GM23338 (cell line): Measurements from ENCODE around the gene KCNB1. TPM values are rescaled to one million over a fixed set of nuclear protein-coding genes. Genes with fewer than 3 reads are reported as not detected.

Experiments
- ATAC-seq: fragments of 200-7000 bp; cut with Tn5 transposase; 3 replicates; pipeline ENCODE4 v1.9.1; 2020
- DNase-seq: peaks from one replicate; pipeline ENCODE4 v3.0.0-alpha.2; 2015; ENCODE audit warnings: low spot score
- H2AFZ ChIP-seq: fragments of 200-600 bp; sonication (generic); 2 replicates; pipeline ENCODE4 v1.8.0; 2016; ENCODE audit warnings: antibody characterized with exemption, mild to moderate bottlenecking, moderate library complexity
- H3F3A ChIP-seq: fragments of 200-600 bp; sonication (generic); replicated peaks from 2 replicates; pipeline ENCODE4 v1.8.0; 2017; ENCODE audit warnings: antibody characterized with exemption, mixed run types, low read depth
- H3K27ac ChIP-seq: fragments of 200-600 bp; sonication (generic); 2 replicates; pipeline ENCODE4 v1.6.1; 2016; ENCODE audit warnings: low read depth
- H3K27me3 ChIP-seq: fragments of 200-600 bp; sonication (generic); 2 replicates; pipeline ENCODE4 v1.8.0; 2016; ENCODE audit warnings: mild to moderate bottlenecking, mixed run types, moderate library complexity; ENCODE audit not compliant: insufficient read depth
- H3K36me3 ChIP-seq: fragments of 200-600 bp; sonication (generic); 2 replicates; pipeline ENCODE4 v1.8.0; 2016; ENCODE audit warnings: mild to moderate bottlenecking; ENCODE audit not compliant: insufficient read depth
- H3K4me1 ChIP-seq: fragments of 200-600 bp; sonication (generic); 2 replicates; pipeline ENCODE4 v1.8.0; 2016; ENCODE audit warnings: mild to moderate bottlenecking, moderate library complexity; ENCODE audit not compliant: insufficient read depth
- H3K4me2 ChIP-seq: fragments of 200-600 bp; sonication (generic); 2 replicates; pipeline ENCODE4 v1.7.1; 2017; ENCODE audit warnings: mixed run types
- H3K4me3 ChIP-seq: fragments of 200-600 bp; sonication (generic); 2 replicates; pipeline ENCODE4 v1.6.1; 2016; ENCODE audit warnings: mixed run types
- H3K79me2 ChIP-seq: fragments of 200-600 bp; sonication (generic); replicated peaks from 2 replicates; pipeline ENCODE4 v1.8.0; 2017; ENCODE audit warnings: mild to moderate bottlenecking; ENCODE audit not compliant: insufficient read depth
- H3K9me2 ChIP-seq: fragments of 200-600 bp; sonication (generic); 2 replicates; pipeline ENCODE4 v1.8.0; 2017; ENCODE audit not compliant: insufficient read depth
- H4K20me1 ChIP-seq: fragments of 200-600 bp; sonication (generic); replicated peaks from 2 replicates; pipeline ENCODE4 v1.8.0; 2017; ENCODE audit warnings: mild to moderate bottlenecking; ENCODE audit not compliant: insufficient read depth
- H3K27ac Mint-ChIP-seq: 2 replicates; pipeline ENCODE4 v1.8.0; 2020; ENCODE audit warnings: inconsistent platforms, mild to moderate bottlenecking, moderate library complexity, mixed read lengths
- H3K27me3 Mint-ChIP-seq: 3 replicates; pipeline ENCODE4 v1.8.0; 2022; ENCODE audit warnings: low read depth, mild to moderate bottlenecking, moderate library complexity, mixed read lengths, inconsistent platforms; ENCODE audit not compliant: insufficient read depth, poor library complexity
- H3K36me3 Mint-ChIP-seq: 3 replicates; pipeline ENCODE4 v1.8.0; 2021; ENCODE audit warnings: low read depth, mild to moderate bottlenecking, inconsistent platforms, moderate library complexity, mixed read lengths
- H3K4me1 Mint-ChIP-seq: 3 replicates; pipeline ENCODE4 v1.8.0; 2020; ENCODE audit warnings: mild to moderate bottlenecking, inconsistent platforms, mixed read lengths
- H3K4me3 Mint-ChIP-seq: 3 replicates; pipeline ENCODE4 v1.8.0; 2021; ENCODE audit warnings: moderate library complexity, mild to moderate bottlenecking, inconsistent platforms, mixed read lengths
- H3K9me3 Mint-ChIP-seq: 3 replicates; pipeline ENCODE4 v1.8.0; 2020; ENCODE audit warnings: moderate library complexity, mild to moderate bottlenecking, inconsistent platforms, mixed read lengths
- CREB1 ChIP-seq: fragments of 250-450 bp; sonication (Bioruptor Pico); IDR thresholded peaks from 2 replicates; pipeline ENCODE4 v1.5.0; 2020; ENCODE audit warnings: low read depth, mild to moderate bottlenecking, moderate library complexity
- CTCF ChIP-seq, 2 experiments: fragments of 200-600 bp in 1 of 2; sonication (generic) in 1 of 2; conservative IDR thresholded peaks; 2 replicates each; pipeline versions ENCODE4 v1.5.1 to v1.6.1; 2016 to 2017; ENCODE audit warnings: antibody characterized with exemption in 2 of 2, low read depth in 2 of 2, mild to moderate bottlenecking in 2 of 2, moderate library complexity in 1 of 2
- EZH2phosphoT487 ChIP-seq: fragments of 200-600 bp; sonication (generic); IDR thresholded peaks from one replicate; pipeline ENCODE4 v1.8.1; 2018; ENCODE audit warnings: antibody characterized with exemption; ENCODE audit not compliant: unreplicated experiment
- JUNB ChIP-seq: IDR thresholded peaks from one replicate; pipeline ENCODE4 v1.6.1; 2016; ENCODE audit warnings: antibody characterized with exemption; ENCODE audit not compliant: unreplicated experiment
- NANOG ChIP-seq: IDR thresholded peaks from 2 replicates; pipeline ENCODE4 v1.6.1; 2016; ENCODE audit warnings: antibody characterized with exemption, borderline replicate concordance
- REST ChIP-seq: IDR thresholded peaks from one replicate; pipeline ENCODE4 v1.6.1; 2018; ENCODE audit warnings: antibody characterized with exemption; ENCODE audit not compliant: unreplicated experiment
- STAT1 ChIP-seq: IDR thresholded peaks from one replicate; pipeline ENCODE4 v1.6.1; 2016; ENCODE audit warnings: antibody characterized with exemption; ENCODE audit not compliant: unreplicated experiment
- ZNF462 ChIP-seq: fragments of 250-450 bp; sonication (Bioruptor Pico); IDR thresholded peaks from 2 replicates; pipeline ENCODE4 v1.5.0; 2020; ENCODE audit warnings: mild to moderate bottlenecking, moderate library complexity
- polyA plus RNA-seq: library from polyadenylated mRNA; unstranded; fragments of >200 nt; fragmentation: Nextera tagmentation; extraction: Ambion mirVana; gene quantifications from 2 replicates; pipeline ENCODE4 v1.2.1, GENCODE V29; 2016
- total RNA-seq: library from RNA; depleted of rRNA; stranded (reverse); fragments of >200 nt; shearing (Covaris generic); gene quantifications from 2 replicates; pipeline ENCODE4 v1.2.3, GENCODE V29; 2014

KCNB1 gene
- total and polyA plus RNA-seq, 2 experiments from 2014 or later = 0.28 to 0.29 TPM

GRCh38 chr20:49405062-49405683 is 77.3 kb downstream of the KCNB1 start:
- Histone ChIP-seq H3K27ac (no peak overlapping the region), H3K4me2 (no peak overlapping the region), H3K9me2 (no peaks in the 10 kb centered on the region), H3K4me1 (no peaks in the 10 kb centered on the region; the same call in 1 of the 2 replicates), H3K79me2 (no peaks in the 10 kb centered on the region), H3K36me3 (no peaks in the 10 kb centered on the region), H4K20me1 (no peaks in the 10 kb centered on the region), H3K4me3 (no peak overlapping the region), H2AFZ (no peak overlapping the region), H3K27me3 (no peaks in the 10 kb centered on the region), H3F3A (no peaks in the 10 kb centered on the region)
- H3K27me3 Mint-ChIP-seq = peaks cover 2% of the 10 kb centered on the region
- H3K27ac Mint-ChIP-seq = no peak overlapping the region; the same call in 1 of the 2 replicates
- no peak for ATAC-seq
- peaks cover 9% of the 10 kb centered on the region for H3K4me1 Mint-ChIP-seq
- H3K36me3 Mint-ChIP-seq = peaks cover 10% of the 10 kb centered on the region; the same call in 2 of the 3 replicates
- H3K4me3 Mint-ChIP-seq = no peak overlapping the region
- no peak for DNase-seq
- H3K9me3 Mint-ChIP-seq = peaks cover 14% of the 10 kb centered on the region
- no peak for TF ChIP-seq JUNB

- Histone ChIP-seq H3K36me3 (no peaks in the 10 kb centered on the region), H3K79me2 (no peaks in the 10 kb centered on the region), H2AFZ (no peak overlapping the region), H3K27me3 (no peaks in the 10 kb centered on the region), H3K4me1 (no peaks in the 10 kb centered on the region; the same call in 1 of the 2 replicates), H3K4me3 (no peak overlapping the region), H3F3A (no peaks in the 10 kb centered on the region), H3K27ac (no peak overlapping the region), H3K4me2 (no peak overlapping the region), H3K9me2 (no peaks in the 10 kb centered on the region), H4K20me1 (no peaks in the 10 kb centered on the region)
- peaks cover 2% of the 10 kb centered on the region for H3K27me3 Mint-ChIP-seq
- peaks cover 10% of the 10 kb centered on the region; the same call in 2 of the 3 replicates for H3K36me3 Mint-ChIP-seq
- peaks cover 14% of the 10 kb centered on the region for H3K9me3 Mint-ChIP-seq
- no peak overlapping the region for H3K27ac Mint-ChIP-seq
- H3K4me3 Mint-ChIP-seq = no peak overlapping the region
- no peak for TF ChIP-seq CREB1 (CRISPR knock-in tag)
- no peak for TF ChIP-seq NANOG
- no peak for TF ChIP-seq CTCF (conservative IDR thresholded peaks at IDR 0.05; ENCODE audit: low read depth in 2 of 2)
- TF ChIP-seq STAT1 = no peak
- TF ChIP-seq JUNB = no peak
- TF ChIP-seq REST = no peak
- TF ChIP-seq EZH2phosphoT487 = no peak
- TF ChIP-seq ZNF462 (CRISPR knock-in tag) = no peak
- DNase-seq = no peak
- H3K4me1 Mint-ChIP-seq = peaks cover 9% of the 10 kb centered on the region
- no peak; the same call in 2 of the 3 replicates for ATAC-seq
These were observed 78.0 kb downstream of the KCNB1 start for GRCh38 chr20:49404461-49404860.
